GM19023 (cell line): ENCODE data around the gene STX12.
"Not testable (repeated sequence)": the region's sequence is repeated elsewhere in the genome, so short reads cannot be mapped to it uniquely, and the experiment has no call there.

Source experiments
- ATAC-seq: cut with Tn5 transposase; IDR thresholded peaks from one replicate; pipeline ENCODE4 v1.9.1; 2021; ENCODE audit warnings: mild to moderate bottlenecking, moderate library complexity; ENCODE audit not compliant: unreplicated experiment

Gene STX12

GRCh38 chr1:27774654-27775053 is 1.6 kb downstream of the STX12 start:
- ATAC-seq = no peak

- not testable (repeated sequence) for ATAC-seq
These were observed 2.3 kb downstream of the STX12 start for GRCh38 chr1:27775336-27775735.

- not testable (repeated sequence) for ATAC-seq
These were observed 3.3 kb downstream of the STX12 start for GRCh38 chr1:27776276-27776675.

GRCh38 chr1:27778056-27778455 is 5.0 kb downstream of the STX12 start:
- ATAC-seq = no peak

GRCh38 chr1:27779122-27779521 is 6.1 kb downstream of the STX12 start:
- ATAC-seq = no peak

- no peak for ATAC-seq
These were observed 9.9 kb downstream of the STX12 start for GRCh38 chr1:27782950-27783349.

GRCh38 chr1:27784700-27785099 is 11.7 kb downstream of the STX12 start:
- ATAC-seq = no peak

- no peak for ATAC-seq
These were observed 12.9 kb downstream of the STX12 start for GRCh38 chr1:27785781-27786455.

- no peak for ATAC-seq
These were observed 14.9 kb downstream of the STX12 start for GRCh38 chr1:27787895-27788294.

GRCh38 chr1:27789540-27790041 is 16.6 kb downstream of the STX12 start:
- no peak for ATAC-seq

- not testable (repeated sequence) for ATAC-seq
These were observed 17.3 kb downstream of the STX12 start for GRCh38 chr1:27790270-27790669.

- ATAC-seq = no peak
These were observed 22.6 kb downstream of the STX12 start for GRCh38 chr1:27795601-27796000.

- no peak for ATAC-seq
These were observed 31.8 kb downstream of the STX12 start for GRCh38 chr1:27804791-27805190.

GRCh38 chr1:27806758-27807157 is 33.7 kb downstream of the STX12 start:
- no peak for ATAC-seq

GRCh38 chr1:27807385-27807784 is 34.4 kb downstream of the STX12 start:
- no peak for ATAC-seq

GRCh38 chr1:27808131-27808530 is 35.1 kb downstream of the STX12 start:
- not testable (repeated sequence) for ATAC-seq

- ATAC-seq = no peak
These were observed 36.9 kb downstream of the STX12 start for GRCh38 chr1:27809883-27810282.

GRCh38 chr1:27811741-27812500 is 38.9 kb downstream of the STX12 start:
- no peak for ATAC-seq

GRCh38 chr1:27816921-27817630 is 44.1 kb downstream of the STX12 start:
- no peak for ATAC-seq

GRCh38 chr1:27821761-27822315 is 48.8 kb downstream of the STX12 start:
- no peak for ATAC-seq

GRCh38 chr1:27823784-27824183 is 50.8 kb downstream of the STX12 start:
- ATAC-seq = no peak
